HCT116 (cell line): ENCODE data around the gene THOC6. TPM values are rescaled to one million over a fixed set of nuclear protein-coding genes. Genes with fewer than 3 reads are reported as not detected.

Source experiments
- ATAC-seq: fragments of 200-7000 bp; cut with Tn5 transposase; 2 replicates; pipeline ENCODE4 v1.9.1; 2020; ENCODE audit warnings: mild to moderate bottlenecking, moderate library complexity
- BruUV-seq: library from RNA; stranded (reverse); fragments of 400-500 nt; replicated peaks from 2 replicates; lab custom pipeline; 2021; lab: Mats Ljungman, UMichigan
- CTCF ChIA-PET: fragments of 300-600 bp; sonication (Branson Sonifier 250); formaldehyde crosslinking; loops from one replicate; lab custom pipeline; 2021; ENCODE audit warnings: antibody characterized with exemption; lab: Charles Lee
- POLR2A ChIA-PET: fragments of 300-600, 350-600 bp; sonication (Branson Sonifier 250); formaldehyde crosslinking; loops from one replicate; lab custom pipeline; 2021; ENCODE audit warnings: antibody characterized with exemption; lab: Charles Lee
- RAD21 ChIA-PET, 2 experiments: fragments of 300-600 bp; sonication (Branson Sonifier 250); formaldehyde crosslinking; loops; one replicate each; lab custom pipeline; 2023; ENCODE audit warnings: low total read pairs in 2 of 2; ENCODE audit not compliant: uncharacterized antibody in 2 of 2, unreplicated experiment in 2 of 2, low non-redundant PET in 1 of 2; lab: Charles Lee
- DNase-seq: peaks from one replicate; pipeline ENCODE4 v3.0.0-alpha.2; 2010; ENCODE audit warnings: low read depth, low spot score
- H2AFZ ChIP-seq: fragments of 200-600 bp; shearing (Covaris generic), sonication (generic); 2 replicates; pipeline ENCODE4 v1.6.1; 2017; ENCODE audit warnings: low read depth, mixed run types, mixed read lengths, antibody characterized with exemption, low read length; ENCODE audit not compliant: poor library complexity, severe bottlenecking
- H3K27ac ChIP-seq: 2 replicates; pipeline ENCODE4 v1.5.1; 2012; ENCODE audit warnings: low read depth, low read length
- H3K27me3 ChIP-seq: fragments of 200-600 bp; sonication (generic); 2 replicates; pipeline ENCODE4 v1.6.1; 2016; ENCODE audit warnings: mixed run types, low read length, mixed read lengths; ENCODE audit not compliant: insufficient read depth
- H3K36me3 ChIP-seq, 2 experiments: fragments of 200-500 bp in 1 of 2; fragments of 200-600 bp in 1 of 2; sonication (Bioruptor generic) in 1 of 2; sonication (generic) in 1 of 2; 2 replicates each; pipeline versions ENCODE4 v1.5.1 to v1.6.1; 2014 to 2016; ENCODE audit warnings: low read length in 2 of 2, inconsistent platforms in 1 of 2, mixed read lengths in 1 of 2, mixed run types in 1 of 2; ENCODE audit not compliant: insufficient read depth in 2 of 2, control insufficient read depth in 1 of 2
- H3K4me1 ChIP-seq, 2 experiments: fragments of 200-600 bp in 1 of 2; sonication (generic) in 1 of 2; 2 replicates each; pipeline versions ENCODE4 v1.5.1 to v1.6.1; 2012 to 2017; ENCODE audit warnings: low read length in 2 of 2, inconsistent platforms in 1 of 2, mild to moderate bottlenecking in 1 of 2, mixed read lengths in 1 of 2, mixed run types in 1 of 2, moderate library complexity in 1 of 2; ENCODE audit not compliant: insufficient read depth in 2 of 2, control insufficient read depth in 1 of 2
- H3K4me2 ChIP-seq: fragments of 200-600 bp; sonication (generic); 2 replicates; pipeline ENCODE4 v1.6.1; 2017; ENCODE audit warnings: mixed run types, low read length, mixed read lengths
- H3K4me3 ChIP-seq, 2 experiments: fragments of 200-600 bp in 1 of 2; sonication (generic) in 1 of 2; replicated peaks in 1 of 2; 2 replicates each; pipeline ENCODE4 v1.5.1; 2011 to 2016; ENCODE audit warnings: low read length in 2 of 2, control low read depth in 1 of 2, low read depth in 1 of 2, mild to moderate bottlenecking in 1 of 2, mixed read lengths in 1 of 2, mixed run types in 1 of 2
- H3K79me2 ChIP-seq: fragments of 200-600 bp; sonication (generic); 2 replicates; pipeline ENCODE4 v1.6.1; 2017; ENCODE audit warnings: mild to moderate bottlenecking, mixed run types, low read length, moderate library complexity, mixed read lengths; ENCODE audit not compliant: insufficient read depth
- H3K9ac ChIP-seq: fragments of 200-600 bp; sonication (generic); 2 replicates; pipeline ENCODE4 v1.6.1; 2016; ENCODE audit warnings: low read length, mixed read lengths
- H3K9me2 ChIP-seq: fragments of 200-600 bp; sonication (generic), shearing (Covaris generic); 2 replicates; pipeline ENCODE4 v1.6.1; 2017; ENCODE audit warnings: mixed run types, mild to moderate bottlenecking, moderate library complexity; ENCODE audit not compliant: insufficient read depth
- H3K9me3 ChIP-seq, 2 experiments: fragments of 200-500 bp in 1 of 2; fragments of 200-600 bp in 1 of 2; sonication (Bioruptor generic) in 1 of 2; sonication (generic) in 1 of 2; 2 replicates each; pipeline ENCODE4 v1.6.1; 2014 to 2017; ENCODE audit warnings: low read length in 2 of 2, mixed read lengths in 2 of 2, inconsistent platforms in 1 of 2, low read depth in 1 of 2, mild to moderate bottlenecking in 1 of 2, mixed run types in 1 of 2, moderate library complexity in 1 of 2; ENCODE audit not compliant: control insufficient read depth in 1 of 2, insufficient read depth in 1 of 2
- H4K20me1 ChIP-seq: fragments of 200-600 bp; sonication (generic), shearing (Covaris generic); 2 replicates; pipeline ENCODE4 v1.6.1; 2017; ENCODE audit warnings: mixed run types, mild to moderate bottlenecking, moderate library complexity; ENCODE audit not compliant: insufficient read depth
- CTCF ChIP-seq, 3 experiments: fragments of 200-600 bp in 1 of 3; sonication (generic) in 1 of 3; IDR thresholded peaks in 2 of 3; conservative IDR thresholded peaks in 1 of 3; 2 replicates each; pipeline ENCODE4 v1.5.1; 2012 to 2017; ENCODE audit warnings: low read depth in 2 of 3, low read length in 2 of 3, antibody characterized with exemption in 1 of 3, borderline replicate concordance in 1 of 3, control low read depth in 1 of 3, mild to moderate bottlenecking in 1 of 3, mixed read lengths in 1 of 3, mixed run types in 1 of 3, moderate library complexity in 1 of 3; ENCODE audit not compliant: insufficient read depth in 1 of 3
- EGR1 ChIP-seq: IDR thresholded peaks from 2 replicates; pipeline ENCODE4 v1.6.1; 2012; ENCODE audit warnings: low read depth
- EZH2phosphoT487 ChIP-seq: fragments of 200-600 bp; IDR thresholded peaks from 2 replicates; pipeline ENCODE4 v1.6.1; 2018; ENCODE audit warnings: antibody characterized with exemption, borderline replicate concordance
- POLR2AphosphoS5 ChIP-seq: IDR thresholded peaks from 2 replicates; pipeline ENCODE4 v1.6.1; 2011; ENCODE audit warnings: mild to moderate bottlenecking, low read depth, low read length, moderate library complexity
- REST ChIP-seq: IDR thresholded peaks from 2 replicates; pipeline ENCODE4 v1.6.1; 2012; ENCODE audit warnings: low read depth
- SP1 ChIP-seq: IDR thresholded peaks from 2 replicates; pipeline ENCODE4 v1.6.1; 2012; ENCODE audit warnings: low read depth
- TCF7L2 ChIP-seq: IDR thresholded peaks from 2 replicates; pipeline ENCODE4 v1.7.0; 2011; ENCODE audit warnings: borderline replicate concordance, inconsistent platforms; ENCODE audit not compliant: insufficient read depth, insufficient read length; ENCODE audit errors: extremely low read depth
- YY1 ChIP-seq: IDR thresholded peaks from 2 replicates; pipeline ENCODE4 v1.6.1; 2011; ENCODE audit warnings: low read length, low read depth, moderate library complexity, mild to moderate bottlenecking; ENCODE audit not compliant: insufficient replicate concordance; ENCODE audit errors: extremely low read depth
- ZBTB33 ChIP-seq: IDR thresholded peaks from 2 replicates; pipeline ENCODE4 v1.6.1; 2011; ENCODE audit warnings: mild to moderate bottlenecking, low read length, moderate library complexity; ENCODE audit not compliant: insufficient replicate concordance; ENCODE audit errors: extremely low read depth
- intact Hi-C: fragments of 100-400 bp; cut with micrococcal nuclease; formaldehyde crosslinking; loops from 2 replicates; pipeline ENCODE4 v1.10.0; 2022
- total RNA-seq: library from RNA; stranded (reverse); gene quantifications from one replicate; pipeline ENCODE4 v1.2.1, GENCODE V29; 2021; ENCODE audit not compliant: unreplicated experiment

Gene THOC6
- total RNA-seq, 1 experiment from 2014 or later: 62.9 TPM

- DNase-seq (no peak), ATAC-seq (no peak)
- POLR2A ChIA-PET: no interaction called here
- no TSS peak for BruUV-seq
- TF ChIP-seq ZBTB33 (no peak), YY1 (no peak), TCF7L2 (no peak), REST (no peak), POLR2AphosphoS5 (no peak), EGR1 (no peak), EZH2phosphoT487 (no peak), SP1 (no peak), CTCF (IDR thresholded peaks at IDR 0.05 in 2 of 3, conservative IDR thresholded peaks at IDR 0.05 in 1 of 3; ENCODE audit: borderline replicate concordance in 1 of 3, insufficient read depth in 1 of 3, low read depth in 2 of 3, low read length in 2 of 3) (no peak)
- Histone ChIP-seq H2AFZ (no peak overlapping the region), H3K27me3 (no peaks in the 10 kb centered on the region), H3K9ac (no peak overlapping the region), H3K4me3 (no peak overlapping the region), H3K4me1 (peaks cover 20 to 41% of the 10 kb centered on the region in 2 experiments), H3K36me3 (no peaks in the 10 kb centered on the region), H3K9me2 (no peaks in the 10 kb centered on the region), H3K79me2 (no peaks in the 10 kb centered on the region), H3K4me2 (no peak overlapping the region), H3K9me3 (no peaks in the 10 kb centered on the region), H4K20me1 (no peaks in the 10 kb centered on the region), H3K27ac (no peak overlapping the region)
- intact Hi-C loops: no loop called here
- RAD21 ChIA-PET: no interaction called here
- CTCF ChIA-PET: no interaction called here
These were observed 36.5 kb upstream of the THOC6 start for GRCh38 chr16:2987286-2987685.
